GM18519 (cell line): ENCODE results near the gene KRTAP5-4.
"Not testable (repeated sequence)": the region's sequence is repeated elsewhere in the genome, so short reads cannot be mapped to it uniquely, and the experiment has no call there.

Experiments used
- ATAC-seq: cut with Tn5 transposase; IDR thresholded peaks from one replicate; pipeline ENCODE4 v1.9.1; 2021; ENCODE audit warnings: mild to moderate bottlenecking, moderate library complexity; ENCODE audit not compliant: unreplicated experiment, low FRiP score

The KRTAP5-4 gene

DNA sequence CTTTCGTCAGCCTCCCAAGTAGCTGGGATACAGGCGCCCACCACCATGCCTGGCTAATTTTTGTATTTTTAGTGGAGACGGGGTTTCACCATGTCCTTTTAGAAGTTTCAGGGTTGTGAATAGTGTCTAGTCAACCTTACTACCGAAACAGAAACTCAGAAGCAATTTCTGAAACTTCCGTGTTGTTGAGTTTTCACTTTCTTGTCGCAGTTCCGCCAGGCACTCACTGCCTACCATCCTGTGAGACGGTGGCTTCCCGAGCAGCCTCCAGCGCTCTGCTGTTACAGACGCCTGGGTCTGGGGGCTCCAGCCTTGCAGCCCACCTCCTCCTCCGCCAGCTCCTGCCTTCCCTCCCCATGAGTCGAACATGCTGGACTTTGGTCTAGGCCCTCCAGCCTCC, 16.0 kb downstream of the KRTAP5-4 start:
- ATAC-seq: not testable (repeated sequence)

DNA sequence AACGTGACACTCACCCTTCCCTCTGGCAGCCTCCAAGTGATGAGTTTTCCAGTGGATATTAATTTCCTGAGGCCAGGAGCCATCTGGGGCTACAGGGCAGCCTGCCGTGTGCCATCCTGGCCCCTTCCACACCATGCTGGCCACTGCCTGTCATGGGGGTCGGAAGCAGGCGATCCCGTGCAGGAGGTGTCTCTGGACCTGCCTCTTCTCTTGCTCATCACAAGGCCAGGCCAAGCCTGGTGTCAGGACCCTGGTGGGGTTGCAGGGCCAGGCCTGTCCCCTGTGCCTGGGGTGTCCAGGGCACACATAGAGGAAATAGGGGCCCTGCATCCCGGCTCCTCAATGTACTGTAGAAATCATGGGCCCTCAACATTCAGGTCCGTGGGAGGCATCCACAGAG, 17.2 kb downstream of the KRTAP5-4 start:
- ATAC-seq: no peak

DNA sequence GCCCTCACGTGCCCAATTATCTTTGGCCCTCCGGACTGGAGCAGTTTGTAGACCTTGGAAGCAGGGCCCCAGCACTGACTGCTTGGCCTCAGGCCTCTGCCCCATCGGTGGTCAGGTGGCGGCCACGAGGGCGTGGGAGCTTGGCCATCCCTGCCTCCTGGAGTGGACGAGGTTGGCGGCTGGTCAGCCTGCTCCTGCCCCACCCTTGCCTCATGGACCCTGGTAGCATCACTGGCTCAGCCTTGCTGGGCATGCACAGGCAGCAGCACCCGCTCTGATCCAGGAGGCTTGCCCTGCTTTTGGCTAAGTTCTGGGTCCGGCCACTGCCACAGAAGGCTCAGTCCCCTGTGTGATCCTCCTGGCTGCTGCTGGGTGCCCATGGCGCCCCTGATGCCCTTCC, 17.8 kb downstream of the KRTAP5-4 start:
- ATAC-seq: no peak

DNA sequence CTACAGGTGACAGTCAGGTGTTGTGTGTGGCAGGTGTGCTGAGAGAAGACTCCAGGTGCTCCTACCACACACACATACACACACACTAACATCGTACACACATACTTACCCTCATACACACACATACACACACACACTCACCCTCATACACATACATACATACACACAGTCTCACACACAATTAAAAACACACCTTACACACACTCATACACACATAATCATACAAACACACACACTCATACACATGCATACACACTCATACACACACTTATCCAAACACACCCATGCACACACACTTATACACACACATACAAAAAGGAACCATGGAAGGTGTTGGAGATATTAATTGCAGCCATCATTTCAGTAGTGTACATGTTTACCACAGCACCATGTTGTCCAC, 18.3 kb downstream of the KRTAP5-4 start:
- no peak for ATAC-seq

DNA sequence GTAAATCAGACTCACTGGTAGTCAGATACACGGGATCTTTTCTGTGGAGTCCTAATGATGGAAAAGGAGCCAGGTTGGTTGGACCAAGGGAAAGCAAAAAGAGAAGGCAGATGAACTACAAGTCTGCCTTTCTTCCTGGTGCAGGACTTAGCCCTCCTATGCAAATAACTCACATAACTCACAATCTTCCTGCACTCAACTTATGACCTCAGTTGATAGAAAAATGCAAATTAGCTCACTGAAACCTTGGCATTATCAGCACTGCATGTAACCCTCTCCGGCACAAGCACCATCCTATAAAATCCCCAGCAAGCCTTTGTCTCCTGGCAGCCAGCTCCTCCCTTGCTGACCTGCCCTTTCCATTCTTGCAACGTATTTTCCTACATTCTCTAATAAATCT, 20.3 kb downstream of the KRTAP5-4 start:
- not testable (repeated sequence) for ATAC-seq

DNA sequence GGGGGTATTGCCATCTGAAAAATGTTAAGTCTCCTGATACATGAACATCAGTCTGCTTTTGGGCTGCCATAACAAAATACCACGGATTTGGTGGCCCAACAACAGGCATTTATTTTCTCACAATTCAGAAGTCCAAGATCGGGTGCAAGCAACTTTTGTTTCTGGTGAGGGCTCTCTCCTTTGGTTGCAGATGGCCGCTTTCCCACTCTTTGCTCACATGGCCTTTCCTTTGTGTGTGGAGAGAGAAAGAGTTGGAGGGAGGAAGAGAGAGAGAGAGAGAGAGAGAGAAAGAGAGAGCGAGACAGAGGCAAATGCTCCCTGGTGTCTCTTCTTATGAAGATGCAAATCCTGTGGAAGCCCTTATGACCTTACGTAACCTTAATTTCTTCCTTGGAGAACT, 21.3 kb downstream of the KRTAP5-4 start:
- no peak for ATAC-seq

DNA sequence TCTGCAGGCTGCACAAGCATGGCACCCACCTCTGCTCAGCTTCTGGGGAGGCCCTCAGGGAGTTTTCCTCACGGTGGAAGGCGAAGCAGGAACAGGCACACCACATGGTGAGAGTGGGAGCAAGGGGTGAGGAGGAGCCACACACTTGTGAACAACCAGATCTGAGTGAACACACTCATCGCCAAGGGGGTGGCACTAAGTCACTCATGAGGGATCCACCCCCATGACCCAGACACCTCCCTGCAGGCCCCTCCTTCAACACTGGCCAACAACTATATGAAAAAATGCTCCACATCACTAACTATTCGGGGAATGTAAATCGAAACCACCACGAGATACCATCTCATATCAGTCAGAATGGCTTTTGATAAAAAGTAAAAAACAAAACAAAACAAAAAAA, 23.1 kb downstream of the KRTAP5-4 start:
- ATAC-seq: no peak

DNA sequence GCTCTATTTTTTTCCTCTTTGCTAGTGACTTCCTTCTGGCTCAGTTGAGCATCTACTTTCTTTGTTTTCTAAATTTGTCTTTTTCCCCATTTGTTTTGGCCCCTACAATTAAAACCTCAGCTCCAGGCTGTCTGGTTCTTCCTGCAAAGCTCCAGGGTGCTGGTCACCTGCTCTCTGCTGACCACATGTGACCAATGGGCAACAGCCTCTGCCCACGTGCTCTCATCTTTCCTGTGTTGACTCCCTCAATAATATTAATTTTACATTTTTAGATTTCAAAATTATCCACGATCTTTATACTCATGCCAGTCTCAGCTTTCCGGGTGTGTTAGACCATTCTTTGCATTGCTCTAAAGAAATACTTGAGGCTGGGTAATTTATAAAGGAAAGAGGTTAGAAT, 23.5 kb downstream of the KRTAP5-4 start:
- ATAC-seq: not testable (repeated sequence)

DNA sequence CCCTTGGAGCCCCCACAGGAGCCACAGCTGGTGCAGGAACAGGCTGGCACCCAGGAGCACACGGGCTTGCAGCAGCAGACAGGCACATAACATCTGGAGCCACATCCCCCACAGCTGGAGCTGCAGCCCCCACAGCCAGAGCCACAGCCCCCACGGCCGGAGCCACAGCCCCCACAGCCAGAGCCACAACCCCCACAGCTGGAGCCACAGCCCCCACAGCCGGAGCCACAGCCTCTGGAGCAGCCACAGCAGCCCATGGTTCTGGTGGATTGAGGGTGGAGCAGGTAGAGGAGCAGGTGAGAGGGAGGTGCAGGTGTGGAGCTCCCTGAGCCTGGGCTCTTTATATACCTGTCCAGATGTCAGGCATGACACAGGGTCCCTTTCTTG, 24.0 kb downstream of the KRTAP5-4 start, which contains the start of gene KRTAP5-2:
KRTAP5-2 (minus strand) TSS at position 301 of the 387 bp plus-strand sequence; CDS start at position 257, 44 bp downstream.
- ATAC-seq: no peak

DNA sequence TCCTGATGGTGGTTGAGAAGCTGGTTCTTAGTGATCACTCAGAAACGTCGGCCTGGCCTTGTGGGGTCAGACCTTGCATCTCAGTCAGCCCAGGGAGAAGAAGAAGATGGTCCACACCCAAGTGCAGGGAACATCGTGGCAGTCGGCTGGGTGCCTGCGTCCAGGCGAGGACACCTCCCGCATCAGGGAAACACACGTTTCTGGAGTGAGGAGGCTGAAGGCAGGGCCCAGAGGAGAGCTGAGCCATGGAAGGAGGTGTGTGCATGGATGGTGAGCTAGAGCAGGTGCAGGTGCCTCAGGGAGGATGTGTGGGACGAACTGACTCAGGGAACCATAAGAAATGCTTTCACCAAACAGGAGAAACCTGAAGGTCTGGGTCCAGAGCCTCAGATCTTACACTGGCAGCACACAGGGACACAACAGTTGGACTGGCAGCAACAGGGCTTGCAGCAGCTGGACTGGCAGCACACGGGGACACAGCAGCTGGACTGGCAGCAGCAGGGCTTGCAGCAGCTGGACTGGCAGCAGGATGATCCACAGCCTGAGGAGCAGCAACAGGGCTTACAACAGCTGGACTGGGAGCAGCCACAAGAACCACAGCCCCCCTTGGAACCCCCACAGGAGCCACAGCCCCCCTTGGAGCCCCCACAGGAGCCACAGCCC, 24.5 kb downstream of the KRTAP5-4 start:
- ATAC-seq: no peak

DNA sequence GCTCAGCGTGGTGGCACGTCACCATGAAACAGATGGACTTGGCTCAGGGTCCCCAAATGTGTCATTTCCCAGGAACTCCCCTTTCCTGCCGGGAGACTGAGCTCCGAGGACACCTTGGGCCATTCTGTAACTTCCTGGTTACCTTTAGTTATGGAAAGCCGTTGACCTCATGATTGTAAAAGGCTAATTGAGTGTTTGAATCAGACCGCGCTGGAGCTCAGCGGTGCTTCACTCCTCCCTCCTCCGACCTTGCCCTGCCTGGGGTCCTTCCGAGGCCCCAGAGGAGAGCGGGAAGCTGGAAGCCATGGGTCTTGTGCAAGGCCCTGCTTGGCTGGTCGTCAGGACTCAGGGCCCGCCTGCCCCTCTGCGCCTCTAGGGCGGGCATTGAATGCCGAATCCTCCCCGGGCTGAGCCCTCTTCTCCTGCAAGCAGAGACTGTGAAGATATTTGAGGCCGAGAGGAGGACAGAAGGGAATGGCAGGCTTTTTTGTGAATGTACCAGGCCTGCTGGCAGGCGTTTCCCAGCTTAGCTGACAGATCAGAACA, 25.3 kb downstream of the KRTAP5-4 start:
- not testable (repeated sequence) for ATAC-seq

DNA sequence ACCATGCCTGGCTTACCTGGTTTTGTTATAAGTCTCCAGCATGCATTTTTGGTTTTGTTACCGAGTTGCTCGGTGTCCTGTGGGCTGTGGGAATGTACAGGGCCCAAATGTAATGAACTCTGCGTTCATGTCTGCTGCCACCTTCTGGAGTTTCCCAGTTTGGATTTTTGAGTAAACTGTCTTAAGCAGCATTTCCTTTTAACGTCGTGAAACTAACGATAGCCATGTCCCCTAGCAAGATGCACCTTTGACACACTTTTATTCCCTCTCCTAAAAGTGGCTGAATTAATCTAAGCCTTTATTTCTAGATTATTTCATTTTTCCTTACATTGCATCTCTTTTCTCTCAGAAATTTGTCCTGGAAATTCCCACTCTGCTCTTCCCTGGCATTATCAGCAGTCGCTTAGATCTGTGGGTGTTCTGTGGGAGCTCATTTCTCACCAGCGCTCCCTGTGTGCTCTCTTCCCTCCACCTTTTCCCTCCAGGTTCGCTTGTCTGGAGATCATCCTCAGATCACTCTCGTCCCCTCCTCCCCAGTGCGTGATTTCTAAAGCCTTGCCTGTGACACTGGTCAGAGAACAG, 25.9 kb downstream of the KRTAP5-4 start:
- ATAC-seq: not testable (repeated sequence)

DNA sequence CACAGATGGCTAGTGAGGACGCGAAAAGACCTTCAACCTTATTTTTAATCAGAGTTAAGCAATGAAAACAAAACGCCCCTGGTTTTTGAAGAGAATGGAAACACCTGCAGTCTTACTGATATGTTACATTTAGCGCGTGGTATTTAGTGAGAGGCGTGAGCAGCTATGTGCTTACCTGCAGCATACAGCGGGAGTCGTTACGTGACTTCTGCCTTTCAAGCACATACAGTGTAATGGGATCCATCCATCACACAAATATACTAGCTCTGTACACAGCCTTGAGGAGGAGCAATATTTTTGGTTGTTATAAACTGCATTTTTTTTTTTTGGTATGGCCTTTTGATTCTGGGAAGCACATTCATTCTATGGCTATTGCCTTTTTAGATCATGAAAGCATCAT, 29.3 kb downstream of the KRTAP5-4 start:
- ATAC-seq: no peak

DNA sequence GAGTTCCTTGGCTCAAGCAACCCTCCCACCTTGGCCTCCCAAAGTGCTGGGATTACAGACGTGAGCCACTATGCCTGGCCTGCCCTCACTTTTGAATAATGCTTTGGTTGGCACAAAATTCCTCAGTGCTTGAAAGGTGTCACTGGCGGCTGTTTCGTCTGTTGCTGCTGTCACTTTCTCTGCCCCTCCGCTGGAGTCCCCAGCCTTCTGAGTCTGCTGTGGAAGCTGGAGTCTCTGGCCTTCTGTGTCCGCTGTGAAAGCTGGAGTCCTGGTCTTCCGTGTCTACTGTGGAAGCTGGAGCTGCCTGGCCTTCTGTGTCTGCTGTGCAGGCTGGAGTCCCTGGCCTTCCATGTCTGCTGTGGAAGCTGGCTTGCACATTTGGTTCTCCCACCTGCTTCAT, 31.9 kb downstream of the KRTAP5-4 start:
- ATAC-seq: no peak

DNA sequence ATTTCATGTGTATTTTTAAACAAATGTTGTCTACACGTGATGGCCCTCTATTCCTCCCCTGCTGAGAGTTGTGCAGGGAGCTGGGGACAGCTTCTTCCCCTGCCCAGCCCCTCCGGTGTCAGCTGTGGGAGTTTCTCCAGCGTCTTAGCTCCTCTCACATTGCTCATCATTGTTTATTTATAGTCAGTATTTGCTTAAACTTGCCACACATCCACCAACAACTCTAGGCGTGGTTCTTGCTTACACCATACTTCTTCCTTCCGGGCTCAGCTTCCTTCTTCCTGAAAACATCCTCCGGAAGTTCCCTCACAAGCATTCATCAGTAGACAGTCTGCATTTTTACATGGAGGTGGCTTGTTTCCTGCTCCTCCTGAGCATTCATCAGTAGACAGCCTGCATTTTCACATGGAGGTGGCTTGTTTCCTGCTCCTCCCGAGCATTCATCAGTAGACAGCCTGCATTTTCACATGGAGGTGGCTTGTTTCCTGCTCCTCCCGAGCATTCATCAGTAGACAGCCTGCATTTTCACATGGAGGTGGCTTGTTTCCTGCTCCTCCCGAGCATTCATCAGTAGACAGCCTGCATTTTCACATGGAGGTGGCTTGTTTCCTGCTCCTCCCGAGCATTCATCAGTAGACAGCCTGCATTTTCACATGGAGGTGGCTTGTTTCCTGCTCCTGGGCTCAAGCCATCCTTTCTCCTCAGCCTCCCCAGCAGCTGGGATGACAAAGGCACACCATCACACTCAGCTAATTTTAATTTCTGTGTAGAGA, 32.6 kb downstream of the KRTAP5-4 start:
- ATAC-seq: not testable (repeated sequence)

DNA sequence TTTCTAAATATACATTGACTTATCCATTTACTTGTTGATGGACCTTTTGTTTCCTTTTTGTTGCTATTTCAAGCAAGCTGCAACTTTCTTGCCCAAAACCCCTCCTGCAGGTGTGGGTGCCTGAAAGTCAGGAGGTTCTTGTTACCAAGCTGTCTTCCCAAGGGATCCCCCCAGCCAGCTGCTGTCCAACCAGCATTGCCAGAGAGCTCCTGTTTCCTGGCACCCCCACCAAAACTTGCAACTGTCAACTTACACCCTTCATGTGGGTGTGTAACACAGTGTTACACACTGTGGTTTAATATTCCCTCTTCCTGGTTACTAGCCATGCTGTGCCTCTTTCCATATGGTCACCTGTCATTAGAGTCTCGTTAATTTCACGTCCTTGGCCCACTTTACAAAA, 35.2 kb downstream of the KRTAP5-4 start:
- no peak for ATAC-seq

DNA sequence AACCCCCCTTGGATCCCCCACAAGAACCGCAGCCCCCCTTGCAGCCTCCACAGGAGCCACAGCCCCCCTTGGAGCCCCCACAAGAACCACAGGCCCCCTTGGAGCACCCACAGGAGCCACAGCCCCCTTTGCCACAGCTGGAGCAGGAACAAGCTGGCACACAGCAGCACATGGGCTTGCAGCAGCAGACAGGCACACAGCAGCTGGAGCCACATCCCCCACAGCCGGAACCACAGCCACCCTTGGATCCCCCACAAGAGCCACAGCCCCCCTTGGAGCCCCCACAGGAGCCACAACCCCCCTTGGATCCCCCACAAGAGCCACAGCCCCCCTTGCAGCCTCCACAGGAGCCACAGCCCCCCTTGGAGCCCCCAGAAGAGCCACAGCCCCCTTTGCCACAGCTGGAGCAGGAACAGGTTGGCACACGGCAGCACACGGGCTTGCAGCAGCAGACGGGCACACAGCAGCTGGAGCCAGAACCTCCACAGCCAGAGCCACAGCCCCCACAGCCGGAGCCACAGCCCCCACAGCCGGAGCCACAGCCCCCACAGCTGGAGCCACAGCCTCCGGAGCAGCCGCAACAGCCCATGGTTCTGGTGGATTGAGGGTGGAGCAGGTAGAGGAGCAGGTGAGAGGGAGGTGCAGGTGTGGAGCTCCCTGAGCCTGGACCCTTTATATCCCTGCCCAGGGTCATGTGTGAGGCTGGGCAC, 37.1 kb downstream of the KRTAP5-4 start, which contains the start of gene KRTAP5-1:
KRTAP5-1 (minus strand) TSS at position 623 of the 710 bp plus-strand sequence; CDS start at position 589, 34 bp downstream.
- ATAC-seq: not testable (repeated sequence)

DNA sequence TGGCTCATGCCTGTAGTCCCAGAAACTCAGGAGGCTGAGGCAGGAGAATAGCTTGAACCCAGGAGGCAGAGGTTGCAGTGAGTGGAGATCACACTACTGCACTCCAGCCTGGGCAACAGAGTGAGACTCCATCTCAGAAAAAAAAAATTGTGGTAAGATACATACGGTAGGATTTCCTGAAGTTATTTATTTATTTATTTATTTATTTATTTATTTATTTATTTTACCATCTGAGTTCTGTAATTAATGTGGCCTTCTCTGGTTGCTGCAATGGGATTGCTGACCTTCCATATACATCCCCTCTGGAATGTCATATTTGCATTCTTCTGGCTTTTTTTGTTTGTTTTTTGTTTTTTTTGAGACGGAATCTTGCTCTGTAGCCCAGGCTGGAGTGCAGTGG, 39.0 kb downstream of the KRTAP5-4 start:
- not testable (repeated sequence) for ATAC-seq

DNA sequence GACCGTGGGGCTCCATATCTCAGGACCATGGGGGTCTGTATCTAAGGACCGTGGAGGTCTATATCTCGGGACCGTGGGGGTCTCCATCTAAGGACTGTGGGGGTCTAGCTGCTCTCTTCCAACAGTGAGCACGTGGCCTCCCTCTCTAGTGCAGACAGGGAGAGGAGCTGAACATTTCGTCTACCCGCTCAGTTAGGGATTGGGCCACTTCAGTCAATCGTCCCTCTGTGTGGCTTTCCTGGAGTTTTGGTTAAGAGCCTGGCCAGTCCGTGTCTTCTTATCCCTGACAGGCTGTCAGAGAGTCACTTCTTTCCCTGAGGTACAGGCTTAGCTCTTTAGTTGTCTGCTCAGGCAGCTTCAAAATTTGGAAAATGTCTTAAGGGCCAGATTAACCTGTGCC, 40.0 kb downstream of the KRTAP5-4 start:
- ATAC-seq: no peak

DNA sequence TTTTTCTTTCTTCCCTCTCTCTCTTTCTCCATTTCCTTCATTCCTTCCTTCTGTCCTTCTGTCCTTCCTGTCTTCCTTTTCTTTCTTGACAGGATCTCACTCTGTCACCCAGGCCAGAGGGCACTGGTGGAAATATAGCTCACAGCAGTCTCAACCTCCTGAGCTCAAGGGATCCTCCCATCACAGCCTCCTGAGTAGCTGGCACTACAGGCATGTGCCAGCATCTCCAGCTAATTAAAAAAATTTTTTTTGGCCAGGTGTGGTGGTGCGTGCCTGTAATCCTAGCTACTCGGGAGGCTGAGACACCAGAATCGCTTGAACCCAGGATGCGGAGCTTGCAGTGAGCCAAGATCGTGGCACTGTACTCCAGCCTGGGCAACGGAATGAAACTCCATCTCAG, 45.1 kb downstream of the KRTAP5-4 start:
- ATAC-seq: no peak

DNA sequence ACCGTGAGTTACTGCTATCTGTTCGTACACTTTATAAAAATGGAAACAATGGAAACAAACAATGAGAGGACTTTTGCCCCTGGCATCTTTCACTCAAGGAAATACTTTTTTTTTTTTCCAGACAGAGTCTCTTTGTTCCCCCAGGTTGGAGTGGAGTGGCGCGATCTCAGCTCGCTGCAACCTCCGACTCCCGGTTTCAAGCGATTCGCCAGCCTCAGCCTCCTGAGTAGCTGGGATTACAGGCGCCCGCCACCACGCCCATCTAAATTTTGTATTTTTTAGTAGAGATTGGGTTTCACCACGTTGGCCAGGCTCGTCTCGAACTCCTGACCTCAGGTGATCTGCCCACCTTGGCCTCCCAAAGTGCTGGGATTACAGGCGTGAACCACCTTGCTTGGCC, 46.2 kb downstream of the KRTAP5-4 start:
- ATAC-seq: not testable (repeated sequence)
